ENCODE measurements around the gene ABAT.

DNA sequence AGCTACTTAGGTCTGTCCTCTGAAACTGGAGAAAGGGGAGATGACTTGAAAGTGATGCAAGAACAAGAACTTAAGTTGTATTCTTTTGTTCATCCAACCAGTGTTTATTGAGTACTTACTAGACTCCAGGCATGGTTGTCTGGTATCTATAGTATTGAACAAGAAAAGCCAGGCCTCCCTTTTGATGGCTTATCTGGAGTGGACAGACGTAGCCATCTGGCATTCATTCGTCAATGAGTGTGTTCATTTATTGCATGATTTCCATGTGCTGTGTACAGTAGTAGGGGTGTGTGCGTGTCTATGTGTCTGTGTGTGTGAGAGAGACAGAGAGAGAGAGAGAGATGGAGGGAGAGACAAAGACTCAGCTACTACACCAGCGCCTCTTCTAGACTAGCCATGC, 9.2 kb downstream of the ABAT start:
- TF ChIP-seq, protein P1, sequence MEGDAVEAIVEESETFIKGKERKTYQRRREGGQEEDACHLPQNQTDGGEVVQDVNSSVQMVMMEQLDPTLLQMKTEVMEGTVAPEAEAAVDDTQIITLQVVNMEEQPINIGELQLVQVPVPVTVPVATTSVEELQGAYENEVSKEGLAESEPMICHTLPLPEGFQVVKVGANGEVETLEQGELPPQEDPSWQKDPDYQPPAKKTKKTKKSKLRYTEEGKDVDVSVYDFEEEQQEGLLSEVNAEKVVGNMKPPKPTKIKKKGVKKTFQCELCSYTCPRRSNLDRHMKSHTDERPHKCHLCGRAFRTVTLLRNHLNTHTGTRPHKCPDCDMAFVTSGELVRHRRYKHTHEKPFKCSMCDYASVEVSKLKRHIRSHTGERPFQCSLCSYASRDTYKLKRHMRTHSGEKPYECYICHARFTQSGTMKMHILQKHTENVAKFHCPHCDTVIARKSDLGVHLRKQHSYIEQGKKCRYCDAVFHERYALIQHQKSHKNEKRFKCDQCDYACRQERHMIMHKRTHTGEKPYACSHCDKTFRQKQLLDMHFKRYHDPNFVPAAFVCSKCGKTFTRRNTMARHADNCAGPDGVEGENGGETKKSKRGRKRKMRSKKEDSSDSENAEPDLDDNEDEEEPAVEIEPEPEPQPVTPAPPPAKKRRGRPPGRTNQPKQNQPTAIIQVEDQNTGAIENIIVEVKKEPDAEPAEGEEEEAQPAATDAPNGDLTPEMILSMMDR (IDR thresholded peaks at IDR 0.05; ENCODE audit: insufficient read depth, low read depth, low read length), result no peak
- no peak for TF ChIP-seq EZH2 (IDR thresholded peaks at IDR 0.05; ENCODE audit: insufficient read depth, low read length)
